Tibial artery (tissue), 4 donors: ENCODE results near the gene HHIPL1.

ENCODE experiments used
- DNase-seq, 2 donors: peaks; one replicate each; pipeline ENCODE4 v3.0.0-alpha.2; 2019
- H3K27ac ChIP-seq, 2 donors: fragments of 200-600 bp; sonication (generic) in 1 of 2; 1 replicate in 1 of 2; 2 replicates in 1 of 2; pipeline ENCODE4 v1.5.1; 2018 to 2019; ENCODE audit warnings: mild to moderate bottlenecking in 1 of 2
- H3K27me3 ChIP-seq, 2 donors: fragments of 200-600 bp; sonication (generic) in 1 of 2; one replicate each; pipeline versions ENCODE4 v1.5.1 to v1.6.0; 2016 to 2019
- H3K36me3 ChIP-seq, 3 donors: fragments of 200-600 bp; sonication (generic) in 2 of 3; one replicate each; pipeline ENCODE4 v1.5.1; 2016 to 2019; ENCODE audit warnings: mild to moderate bottlenecking in 2 of 3
- H3K4me1 ChIP-seq, 4 donors: fragments of 200-600 bp; sonication (generic) in 2 of 4; 1 replicate in 3 of 4; 2 replicates in 1 of 4; pipeline ENCODE4 v1.5.1; 2016 to 2019
- H3K4me3 ChIP-seq, 2 donors: fragments of 200-600 bp; sonication (generic) in 1 of 2; 1 replicate in 1 of 2; 2 replicates in 1 of 2; pipeline ENCODE4 v1.5.1; 2018 to 2019; ENCODE audit warnings: mild to moderate bottlenecking in 2 of 2
- H3K9me3 ChIP-seq, 3 donors: fragments of 200-600 bp; sonication (generic) in 1 of 3; one replicate each; pipeline ENCODE4 v1.5.1; 2016 to 2019
- CTCF ChIP-seq, 2 experiments: fragments of 200-600 bp in 1 of 2; fragments of 450-650 bp in 1 of 2; IDR thresholded peaks; one replicate each; pipeline ENCODE4 v1.5.1; 2017 to 2019; ENCODE audit warnings: antibody characterized with exemption in 2 of 2, mild to moderate bottlenecking in 1 of 2, moderate library complexity in 1 of 2
- intact Hi-C: fragments of 100-400 bp; cut with DNase I; formaldehyde crosslinking; loops from one replicate; pipeline ENCODE4 v1.15.0; 2023; ENCODE audit warnings: low total_unique reads

The HHIPL1 gene

GRCh38 chr14:99688210-99688581, 43.3 kb downstream of the HHIPL1 start:
- no peaks in the 10 kb centered on the region for H3K36me3 ChIP-seq
- peak in 1 of 2 donors; percentile 33 for DNase-seq
- intact Hi-C loops: loop anchor here (10.0 kb wide), 2 partner anchors 97 to 527 kb away; no protein-coding TSS in a partner anchor
- no peaks in the 10 kb centered on the region for H3K9me3 ChIP-seq
- H3K4me1 ChIP-seq: peaks cover 0 to 11% (median 7%) of the 10 kb centered on the region in 4 donors
- no peak for TF ChIP-seq CTCF (IDR thresholded peaks at IDR 0.05)
- H3K27me3 ChIP-seq: peaks cover 0 to 19% of the 10 kb centered on the region in 2 donors
- H3K4me3 ChIP-seq: no peak overlapping the region
- no peak overlapping the region for H3K27ac ChIP-seq

GRCh38 chr14:99688629-99689028, 43.7 kb downstream of the HHIPL1 start:
- no peak for TF ChIP-seq CTCF (IDR thresholded peaks at IDR 0.05)
- Histone ChIP-seq H3K27ac (no peak overlapping the region), H3K4me1 (peaks cover 0 to 7% (median 5%) of the 10 kb centered on the region in 4 donors), H3K9me3 (no peaks in the 10 kb centered on the region), H3K36me3 (no peaks in the 10 kb centered on the region), H3K27me3 (peaks cover 0 to 19% of the 10 kb centered on the region in 2 donors), H3K4me3 (no peak overlapping the region)
- DNase-seq: no peak
- intact Hi-C loops: loop anchor here (10.0 kb wide), 2 partner anchors 96 to 526 kb away; no protein-coding TSS in a partner anchor

GRCh38 chr14:99689266-99690236, 44.6 kb downstream of the HHIPL1 start:
- intact Hi-C loops: loop anchor here (10.0 kb wide), 2 partner anchors 95 to 525 kb away; no protein-coding TSS in a partner anchor

GRCh38 chr14:99690636-99691035, 45.7 kb downstream of the HHIPL1 start:
- no peak overlapping the region for H3K4me3 ChIP-seq
- intact Hi-C loops: no loop called here
- H3K9me3 ChIP-seq: no peaks in the 10 kb centered on the region
- TF ChIP-seq CTCF (IDR thresholded peaks at IDR 0.05): no peak
- H3K36me3 ChIP-seq: no peaks in the 10 kb centered on the region
- DNase-seq: no peak
- H3K27ac ChIP-seq: no peak overlapping the region
- H3K4me1 ChIP-seq: no peaks in the 10 kb centered on the region
- H3K27me3 ChIP-seq: peaks cover 0 to 19% of the 10 kb centered on the region in 2 donors

More at GRCh38 chr14:99689266-99690236, 44.6 kb downstream of the HHIPL1 start:
- peaks cover 0 to 19% of the 10 kb centered on the region in 2 donors for H3K27me3 ChIP-seq
- no peak for DNase-seq
- no peaks in the 10 kb centered on the region for H3K36me3 ChIP-seq
- no peaks in the 10 kb centered on the region for H3K9me3 ChIP-seq
- no peak overlapping the region for H3K27ac ChIP-seq
- TF ChIP-seq CTCF (IDR thresholded peaks at IDR 0.05): no peak
- H3K4me3 ChIP-seq: no peak overlapping the region
- peaks cover 0 to 3% (median 2%) of the 10 kb centered on the region in 4 donors for H3K4me1 ChIP-seq

GRCh38 chr14:99691111-99691885, 46.4 kb downstream of the HHIPL1 start:
- no peak overlapping the region for H3K27ac ChIP-seq
- no peaks in the 10 kb centered on the region for H3K36me3 ChIP-seq
- H3K4me1 ChIP-seq: no peaks in the 10 kb centered on the region
- intact Hi-C loops: no loop called here
- DNase-seq: no peak
- no peak for TF ChIP-seq CTCF (IDR thresholded peaks at IDR 0.05)
- no peak overlapping the region for H3K4me3 ChIP-seq
- no peaks in the 10 kb centered on the region for H3K9me3 ChIP-seq
- peaks cover 0 to 19% of the 10 kb centered on the region in 2 donors for H3K27me3 ChIP-seq
